K562 (cell line): ENCODE results near the gene CCL24. TPM values are rescaled to one million over a fixed set of nuclear protein-coding genes. Genes with fewer than 3 reads are reported as not detected.

Experiments used
- BCLAF1 ChIP-seq, 2 experiments: fragments of 450-650 bp in 1 of 2; IDR thresholded peaks; 2 replicates each; pipeline ENCODE4 v1.6.1; 2011 to 2017; ENCODE audit warnings: low read depth in 2 of 2, antibody characterized with exemption in 1 of 2, borderline replicate concordance in 1 of 2, low read length in 1 of 2, mild to moderate bottlenecking in 1 of 2, mixed read lengths in 1 of 2; ENCODE audit not compliant: control insufficient read depth in 1 of 2
- CCNT2 ChIP-seq: IDR thresholded peaks from 2 replicates; pipeline ENCODE4 v1.6.1; 2011; ENCODE audit warnings: borderline replicate concordance, low read depth, mild to moderate bottlenecking, moderate library complexity, mixed read lengths, low read length; ENCODE audit not compliant: insufficient read length; ENCODE audit errors: extremely low read depth
- HNRNPH1 ChIP-seq: fragments of 200-400 bp; formaldehyde crosslinking; optimal IDR thresholded peaks from 2 replicates; pipeline ENCODE3; 2017; ENCODE audit warnings: low read depth, mild to moderate bottlenecking, low read length, moderate library complexity
- JUN ChIP-seq, 2 experiments: sonication (generic) in 1 of 2; formaldehyde crosslinking in 1 of 2; IDR thresholded peaks; 2 replicates each; pipeline versions ENCODE4 v1.6.1 to v1.8.0; 2012 to 2022; ENCODE audit warnings: borderline replicate concordance in 2 of 2, mild to moderate bottlenecking in 2 of 2, improper control_type of control experiment in 1 of 2, low read depth in 1 of 2, low read length in 1 of 2, missing genetic modification reagents in 1 of 2
- LCOR ChIP-seq: sonication (generic); formaldehyde crosslinking; IDR thresholded peaks from 2 replicates; pipeline ENCODE4 v1.8.0; 2022; ENCODE audit warnings: mild to moderate bottlenecking, missing genetic modification reagents
- MTA3 ChIP-seq: fragments of 450-650 bp; formaldehyde crosslinking; IDR thresholded peaks from 2 replicates; pipeline ENCODE4 v1.6.1; 2017; ENCODE audit warnings: mild to moderate bottlenecking, borderline replicate concordance
- NR3C1 ChIP-seq: sonication (generic); formaldehyde crosslinking; IDR thresholded peaks from 2 replicates; pipeline ENCODE4 v1.8.1; 2022; ENCODE audit warnings: missing genetic modification reagents
- PCBP2 ChIP-seq: fragments of 200-400 bp; formaldehyde crosslinking; IDR thresholded peaks from 2 replicates; pipeline ENCODE4 v1.6.1; 2018; ENCODE audit warnings: low read length, low read depth, mild to moderate bottlenecking, moderate library complexity; ENCODE audit not compliant: poor library complexity, severe bottlenecking
- PHB ChIP-seq: fragments of 250-450 bp; sonication (Bioruptor Pico); IDR thresholded peaks from 2 replicates; pipeline ENCODE4 v1.5.0; 2021
- PHF21A ChIP-seq: fragments of 450-650 bp; IDR thresholded peaks from 2 replicates; pipeline ENCODE4 v1.6.1; 2017; ENCODE audit warnings: low read depth, borderline replicate concordance
- POLR3A ChIP-seq: IDR thresholded peaks from 2 replicates; pipeline ENCODE4 v1.6.1; 2011; ENCODE audit warnings: borderline replicate concordance, mild to moderate bottlenecking, moderate library complexity; ENCODE audit not compliant: insufficient read length, insufficient read depth; ENCODE audit errors: extremely low read depth
- PTTG1 ChIP-seq: fragments of 450-650 bp; IDR thresholded peaks from 2 replicates; pipeline ENCODE4 v1.6.1; 2016; ENCODE audit warnings: low read depth, mild to moderate bottlenecking, missing genetic modification characterization, missing compliant biosample characterization
- RCOR1 ChIP-seq, 2 experiments: IDR thresholded peaks; 2 replicates each; pipeline ENCODE4 v1.6.1; 2012; ENCODE audit warnings: low read depth in 2 of 2, low read length in 2 of 2, borderline replicate concordance in 1 of 2, improper control_type of control experiment in 1 of 2
- RERE ChIP-seq: sonication (generic); formaldehyde crosslinking; IDR thresholded peaks from 2 replicates; pipeline ENCODE4 v1.8.0; 2023; ENCODE audit warnings: missing genetic modification reagents, mild to moderate bottlenecking, borderline replicate concordance
- ZNF174 ChIP-seq: fragments of 250-450 bp; sonication (Bioruptor Pico); IDR thresholded peaks from 2 replicates; pipeline ENCODE4 v1.4.0; 2020; ENCODE audit warnings: mild to moderate bottlenecking
- ZNF239 ChIP-seq: fragments of 250-450 bp; sonication (Bioruptor Pico); IDR thresholded peaks from 2 replicates; pipeline ENCODE4 v1.4.0; 2020; ENCODE audit warnings: mild to moderate bottlenecking
- ZNF274 ChIP-seq: IDR thresholded peaks from 2 replicates; pipeline ENCODE4 v1.6.1; 2011; ENCODE audit warnings: low read depth, mild to moderate bottlenecking, low read length, moderate library complexity, borderline replicate concordance
- ZNF707 ChIP-seq: fragments of 250-450 bp; sonication (Bioruptor Pico); conservative IDR thresholded peaks from 2 replicates; pipeline ENCODE4 v1.8.0; 2022; ENCODE audit warnings: inconsistent platforms, mild to moderate bottlenecking, moderate library complexity
- polyA plus RNA-seq, 8 experiments: library from polyadenylated mRNA; depleted of rRNA in 4 of 8; stranded (reverse) in 5 of 8; unstranded in 3 of 8; fragments of >200 nt; fragmentation: Nextera tagmentation in 2 of 8; fragmentation: Illumina TruSeq in 1 of 8; extraction: Ambion mirVana in 2 of 8; extraction: Trizol in 1 of 8; gene quantifications; 2 replicates each; pipeline versions ENCODE4 v1.2.1 to v1.2.3, GENCODE V29; 2011 to 2014; ENCODE audit warnings: inconsistent platforms in 1 of 8, missing spikeins in 1 of 8
- total RNA-seq, 7 experiments: library from RNA; depleted of rRNA in 6 of 7; stranded (reverse); fragments of >200 nt in 6 of 7; fragmentation: Illumina TruSeq in 2 of 7; extraction: Trizol in 2 of 7; gene quantifications; 2 replicates each; pipeline versions ENCODE4 v1.2.1 to v1.2.3, GENCODE V29; 2011 to 2021; ENCODE audit warnings: low replicate concordance in 1 of 7

Gene CCL24
- total and polyA plus RNA-seq, 9 of the 15 experiments (the other 6 are each of a cell fraction or from before 2014, with no cell fraction given) = 0.45 to 3.6 (median 0.95) TPM; not detected in 1

GRCh38 chr7:75795831-75796285 lies 17.7 kb downstream of the CCL24 start (continued):
- TF ChIP-seq JUN (IDR thresholded peaks at IDR 0.05; ENCODE audit: borderline replicate concordance, low read depth, low read length) (no peak), JUN (CRISPR knock-in tag; IDR thresholded peaks at IDR 0.05; ENCODE audit: borderline replicate concordance) (no peak), ZNF707 (no peak), HNRNPH1 (no peak), NR3C1 (CRISPR knock-in tag) (no peak), POLR3A (no peak), PCBP2 (no peak), PHF21A (no peak), MTA3 (peak; percentile 18; the same call in 1 of the 2 replicates), PHB (CRISPR knock-in tag) (no peak), ZNF274 (no peak), BCLAF1 (IDR thresholded peaks at IDR 0.05; ENCODE audit: borderline replicate concordance in 1 of 2, control insufficient read depth in 1 of 2, low read depth in 2 of 2, low read length in 1 of 2) (no peak), PTTG1 (tag) (no peak), CCNT2 (peak; percentile 17), RCOR1 (IDR thresholded peaks at IDR 0.05; ENCODE audit: borderline replicate concordance in 1 of 2, low read depth in 2 of 2, low read length in 2 of 2) (peak in 1 of 2 experiments; percentile 65; a peak in 2 of 4 replicates), RERE (CRISPR knock-in tag) (no peak), ZNF239 (CRISPR knock-in tag) (peak; percentile 75; the same call in 1 of the 2 replicates), ZNF174 (CRISPR knock-in tag) (no peak), LCOR (CRISPR knock-in tag) (peak; percentile 93)
